Measurements from ENCODE around the gene OLIG1. TPM values are rescaled to one million over a fixed set of nuclear protein-coding genes. Genes with fewer than 3 reads are reported as not detected.

Gene OLIG1
- total RNA-seq: under 1 TPM in 1 of 2 donors, not detected in 1; 0.20 TPM

DNA sequence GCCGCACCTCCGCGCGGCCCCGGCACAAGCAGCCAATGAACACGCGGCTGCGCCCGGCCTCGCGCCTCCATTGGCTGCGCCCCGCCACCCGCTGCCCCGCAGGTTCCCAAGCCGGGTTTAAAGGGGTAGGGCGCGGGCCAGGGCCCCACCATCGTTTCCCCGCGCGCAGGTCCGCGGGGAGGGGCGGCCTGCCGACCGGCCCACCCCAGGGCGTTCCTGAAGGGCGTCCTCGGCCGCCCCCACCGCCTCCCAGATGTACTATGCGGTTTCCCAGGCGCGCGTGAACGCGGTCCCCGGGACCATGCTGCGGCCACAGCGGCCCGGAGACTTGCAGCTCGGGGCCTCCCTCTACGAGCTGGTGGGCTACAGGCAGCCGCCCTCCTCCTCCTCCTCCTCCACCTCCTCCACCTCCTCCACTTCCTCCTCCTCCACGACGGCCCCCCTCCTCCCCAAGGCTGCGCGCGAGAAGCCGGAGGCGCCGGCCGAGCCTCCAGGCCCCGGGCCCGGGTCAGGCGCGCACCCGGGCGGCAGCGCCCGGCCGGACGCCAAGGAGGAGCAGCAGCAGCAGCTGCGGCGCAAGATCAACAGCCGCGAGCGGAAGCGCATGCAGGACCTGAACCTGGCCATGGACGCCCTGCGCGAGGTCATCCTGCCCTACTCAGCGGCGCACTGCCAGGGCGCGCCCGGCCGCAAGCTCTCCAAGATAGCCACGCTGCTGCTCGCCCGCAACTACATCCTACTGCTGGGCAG is at the start of gene OLIG1:
TSS of gene OLIG1 (plus strand) at position 148 of the 750 bp plus-strand sequence. CDS start at position 254, 106 bp downstream.
- H3K9me3 Mint-ChIP-seq: no peaks in the 10 kb centered on the region
- H3K4me1 Mint-ChIP-seq (ENCODE audit: low read depth in 2 of 2): peaks cover 12 to 16% of the 10 kb centered on the region in 2 donors
- no peak within 1 kb of the TSS for H3K27ac Mint-ChIP-seq
- DNase-seq (ENCODE audit: low spot score) (peak; percentile 73), ATAC-seq (peak; percentile 78 to 88)
- no peaks in the 10 kb centered on the region for H3K36me3 Mint-ChIP-seq
- H3K27me3 Mint-ChIP-seq: peaks cover 60 to 70% of the 10 kb centered on the region in 2 donors
- H3K4me3 Mint-ChIP-seq: peak within 1 kb of the TSS; percentile 74

GRCh38 chr21:33020558-33021100 is 49.3 kb upstream of the OLIG1 start:
- ATAC-seq (no peak), DNase-seq (ENCODE audit: low spot score) (no peak)
- Mint-ChIP-seq H3K4me3 (peak overlapping the region; percentile 73), H3K36me3 (no peaks in the 10 kb centered on the region), H3K9me3 (no peaks in the 10 kb centered on the region), H3K4me1 (ENCODE audit: low read depth in 2 of 2) (peaks cover 30% of the 10 kb centered on the region in 2 donors), H3K27me3 (peaks cover 57 to 74% of the 10 kb centered on the region in 2 donors), H3K27ac (no peak overlapping the region)

DNA sequence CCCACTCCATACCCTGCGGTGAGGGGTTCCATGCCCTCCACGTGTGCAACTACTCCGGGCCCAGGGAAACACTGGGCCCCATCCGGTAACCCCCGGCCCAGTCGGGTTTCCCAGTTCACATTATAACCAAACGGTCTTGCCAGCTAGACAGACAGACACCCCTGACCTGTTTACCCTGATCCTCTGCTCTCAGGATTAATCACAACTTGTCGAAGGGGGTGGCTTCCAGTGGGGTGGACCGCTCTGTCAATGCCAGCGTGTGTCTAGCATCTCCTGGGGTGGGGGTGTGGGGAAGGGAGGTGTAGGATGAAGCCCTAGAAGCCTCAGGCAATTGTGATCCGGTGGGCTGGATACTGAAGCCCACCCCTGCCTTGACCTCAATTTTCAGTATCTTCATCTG is 48.8 kb upstream of the OLIG1 start:
- no peaks in the 10 kb centered on the region for H3K9me3 Mint-ChIP-seq
- H3K4me3 Mint-ChIP-seq: no peak overlapping the region
- no peak for ATAC-seq
- no peak for DNase-seq (ENCODE audit: low spot score)
- no peak overlapping the region for H3K27ac Mint-ChIP-seq
- H3K4me1 Mint-ChIP-seq (ENCODE audit: low read depth in 2 of 2): peaks cover 34% of the 10 kb centered on the region in 2 donors
- H3K27me3 Mint-ChIP-seq: peaks cover 58 to 74% of the 10 kb centered on the region in 2 donors
- H3K36me3 Mint-ChIP-seq: no peaks in the 10 kb centered on the region

GRCh38 chr21:33021667-33022066 is 48.3 kb upstream of the OLIG1 start:
- Mint-ChIP-seq H3K4me3 (no peak overlapping the region), H3K27ac (no peak overlapping the region), H3K4me1 (ENCODE audit: low read depth in 2 of 2) (peaks cover 39% of the 10 kb centered on the region in 2 donors), H3K36me3 (no peaks in the 10 kb centered on the region), H3K27me3 (peaks cover 58 to 74% of the 10 kb centered on the region in 2 donors), H3K9me3 (no peaks in the 10 kb centered on the region)
- DNase-seq (ENCODE audit: low spot score): no peak
- ATAC-seq: no peak

GRCh38 chr21:33022489-33022827 is 47.5 kb upstream of the OLIG1 start:
- no peaks in the 10 kb centered on the region for H3K9me3 Mint-ChIP-seq
- H3K4me1 Mint-ChIP-seq (ENCODE audit: low read depth in 2 of 2): peaks cover 42 to 44% of the 10 kb centered on the region in 2 donors
- no peaks in the 10 kb centered on the region for H3K36me3 Mint-ChIP-seq
- no peak for ATAC-seq
- peaks cover 59 to 71% of the 10 kb centered on the region in 2 donors for H3K27me3 Mint-ChIP-seq
- peak overlapping the region; percentile 50 for H3K4me3 Mint-ChIP-seq
- DNase-seq (ENCODE audit: low spot score): no peak
- peak overlapping the region in 1 of 2 donors; percentile 32 for H3K27ac Mint-ChIP-seq

GRCh38 chr21:33022828-33023573 is 46.9 kb upstream of the OLIG1 start:
- peak overlapping the region; percentile 50 for H3K4me3 Mint-ChIP-seq

GRCh38 chr21:33023574-33024200 is 46.3 kb upstream of the OLIG1 start:
- peak overlapping the region; percentile 22 for H3K4me3 Mint-ChIP-seq

More at GRCh38 chr21:33022828-33023573, 46.9 kb upstream of the OLIG1 start:
- Mint-ChIP-seq H3K4me1 (ENCODE audit: low read depth in 2 of 2) (peaks cover 42 to 44% of the 10 kb centered on the region in 2 donors), H3K36me3 (no peaks in the 10 kb centered on the region), H3K9me3 (no peaks in the 10 kb centered on the region), H3K27me3 (peaks cover 57 to 67% of the 10 kb centered on the region in 2 donors), H3K27ac (peak overlapping the region in 1 of 2 donors; percentile 32)
- DNase-seq (ENCODE audit: low spot score) (no peak), ATAC-seq (no peak)

GRCh38 chr21:33024201-33025103 is 45.5 kb upstream of the OLIG1 start:
- Mint-ChIP-seq H3K9me3 (no peaks in the 10 kb centered on the region), H3K27ac (peak overlapping the region; percentile 18 to 48), H3K36me3 (no peaks in the 10 kb centered on the region), H3K4me3 (peak overlapping the region; percentile 22), H3K27me3 (peaks cover 48 to 67% of the 10 kb centered on the region in 2 donors), H3K4me1 (ENCODE audit: low read depth in 2 of 2) (peaks cover 46 to 48% of the 10 kb centered on the region in 2 donors)
- DNase-seq (ENCODE audit: low spot score) (no peak), ATAC-seq (no peak)

More at GRCh38 chr21:33023574-33024200, 46.3 kb upstream of the OLIG1 start:
- DNase-seq (ENCODE audit: low spot score): no peak
- peaks cover 52 to 67% of the 10 kb centered on the region in 2 donors for H3K27me3 Mint-ChIP-seq
- no peaks in the 10 kb centered on the region for H3K9me3 Mint-ChIP-seq
- H3K4me1 Mint-ChIP-seq (ENCODE audit: low read depth in 2 of 2): peaks cover 46 to 50% of the 10 kb centered on the region in 2 donors
- H3K36me3 Mint-ChIP-seq: no peaks in the 10 kb centered on the region
- peak overlapping the region; percentile 18 to 48 for H3K27ac Mint-ChIP-seq
- ATAC-seq: no peak

DNA sequence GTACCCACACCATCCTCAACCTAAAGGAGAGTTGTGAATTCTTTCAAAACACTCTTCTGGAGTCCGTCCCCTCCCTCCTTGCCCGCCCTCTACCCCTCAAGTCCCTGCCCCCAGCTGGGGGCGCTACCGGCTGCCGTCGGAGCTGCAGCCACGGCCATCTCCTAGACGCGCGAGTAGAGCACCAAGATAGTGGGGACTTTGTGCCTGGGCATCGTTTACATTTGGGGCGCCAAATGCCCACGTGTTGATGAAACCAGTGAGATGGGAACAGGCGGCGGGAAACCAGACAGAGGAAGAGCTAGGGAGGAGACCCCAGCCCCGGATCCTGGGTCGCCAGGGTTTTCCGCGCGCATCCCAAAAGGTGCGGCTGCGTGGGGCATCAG is 44.8 kb upstream of the OLIG1 start:
- DNase-seq (ENCODE audit: low spot score): no peak
- no peak for ATAC-seq
- peaks cover 51 to 71% of the 10 kb centered on the region in 2 donors for H3K27me3 Mint-ChIP-seq
- H3K9me3 Mint-ChIP-seq: no peaks in the 10 kb centered on the region
- no peak overlapping the region for H3K4me3 Mint-ChIP-seq
- peaks cover 48 to 53% of the 10 kb centered on the region in 2 donors for H3K4me1 Mint-ChIP-seq (ENCODE audit: low read depth in 2 of 2)
- no peaks in the 10 kb centered on the region for H3K36me3 Mint-ChIP-seq
- no peak overlapping the region for H3K27ac Mint-ChIP-seq

- Mint-ChIP-seq H3K36me3 (no peaks in the 10 kb centered on the region), H3K27ac (peak within 1 kb of the TSS; percentile 34 to 57), H3K27me3 (peaks cover 47 to 66% of the 10 kb centered on the region in 2 donors), H3K9me3 (no peaks in the 10 kb centered on the region), H3K4me1 (ENCODE audit: low read depth in 2 of 2) (peaks cover 42 to 47% of the 10 kb centered on the region in 2 donors), H3K4me3 (peak within 1 kb of the TSS; percentile 58)
- ATAC-seq: peak in 1 of 2 donors; percentile 29
- no peak for DNase-seq (ENCODE audit: low spot score)
Measured at GRCh38 chr21:33025489-33026442, 44.2 kb upstream of the OLIG1 start, which contains the start of gene OLIG2. OLIG2 (plus strand) TSS chr21:33025935; CDS start chr21:33026863, 928 bp downstream.

GRCh38 chr21:33026443-33026858 is 43.5 kb upstream of the OLIG1 start:
- peak overlapping the region; percentile 58 for H3K4me3 Mint-ChIP-seq
- peaks cover 42 to 47% of the 10 kb centered on the region in 2 donors for H3K4me1 Mint-ChIP-seq (ENCODE audit: low read depth in 2 of 2)
- peak overlapping the region; percentile 34 to 57 for H3K27ac Mint-ChIP-seq
- DNase-seq (ENCODE audit: low spot score) (no peak), ATAC-seq (no peak)
- H3K9me3 Mint-ChIP-seq: no peaks in the 10 kb centered on the region
- peaks cover 45 to 63% of the 10 kb centered on the region in 2 donors for H3K27me3 Mint-ChIP-seq
- no peaks in the 10 kb centered on the region for H3K36me3 Mint-ChIP-seq

All from natural killer cell treated with Interleukin-12 subunit alpha and Interleukin-12 subunit beta and Interleukin-15 and Interleukin-18, amount 100 ng/mL, for 72 hours (primary cell).